ENCODE measurements around the gene TRERF1.

- TF ChIP-seq EZH2phosphoT487 (IDR thresholded peaks at IDR 0.05; ENCODE audit: borderline replicate concordance, low read length) (no peak), CTCF (conservative IDR thresholded peaks at IDR 0.05; ENCODE audit: low read depth, low read length) (no peak)
Observed at GRCh38 chr6:42350911-42351310, 100.8 kb downstream of the TRERF1 start.
